Bone marrow (tissue), 2 donors: Measurements from ENCODE around the gene EYS.

Experiments
- DNase-seq, 2 donors: peaks; one replicate each; lab custom pipeline; 2025; lab: John Stamatoyannopoulos, UW

Gene EYS

GRCh38 chr6:64128301-64129024 is 1578.6 kb downstream of the EYS start:
- DNase-seq: no peak

GRCh38 chr6:64123761-64124633 is 1583.0 kb downstream of the EYS start:
- DNase-seq: no peak

GRCh38 chr6:64122712-64123375 is 1584.2 kb downstream of the EYS start:
- no peak for DNase-seq

- DNase-seq: no peak
Observed at GRCh38 chr6:64121011-64121565, 1585.9 kb downstream of the EYS start.

DNA sequence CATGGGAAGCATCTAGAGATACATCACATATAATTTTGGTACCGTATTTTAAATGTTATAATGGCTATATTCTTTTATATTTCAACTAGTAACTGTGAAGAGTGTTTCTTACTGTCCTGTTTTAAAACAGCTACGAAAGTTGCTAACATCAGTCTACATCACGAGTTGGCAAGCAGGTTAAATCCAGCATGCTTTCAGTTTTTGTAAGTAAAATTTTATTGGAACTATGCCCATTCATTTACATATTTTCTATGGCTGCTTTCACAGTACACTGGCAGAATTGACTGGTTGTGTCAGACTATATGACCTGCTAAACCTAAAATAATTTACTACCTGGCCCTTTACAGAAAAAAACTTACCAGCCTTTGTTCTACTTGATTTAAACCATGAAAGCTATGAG is 1593.3 kb downstream of the EYS start:
- DNase-seq: no peak

GRCh38 chr6:64104051-64104450 is 1603.0 kb downstream of the EYS start:
- no peak for DNase-seq

GRCh38 chr6:64103480-64103879 is 1603.5 kb downstream of the EYS start:
- no peak for DNase-seq

DNA sequence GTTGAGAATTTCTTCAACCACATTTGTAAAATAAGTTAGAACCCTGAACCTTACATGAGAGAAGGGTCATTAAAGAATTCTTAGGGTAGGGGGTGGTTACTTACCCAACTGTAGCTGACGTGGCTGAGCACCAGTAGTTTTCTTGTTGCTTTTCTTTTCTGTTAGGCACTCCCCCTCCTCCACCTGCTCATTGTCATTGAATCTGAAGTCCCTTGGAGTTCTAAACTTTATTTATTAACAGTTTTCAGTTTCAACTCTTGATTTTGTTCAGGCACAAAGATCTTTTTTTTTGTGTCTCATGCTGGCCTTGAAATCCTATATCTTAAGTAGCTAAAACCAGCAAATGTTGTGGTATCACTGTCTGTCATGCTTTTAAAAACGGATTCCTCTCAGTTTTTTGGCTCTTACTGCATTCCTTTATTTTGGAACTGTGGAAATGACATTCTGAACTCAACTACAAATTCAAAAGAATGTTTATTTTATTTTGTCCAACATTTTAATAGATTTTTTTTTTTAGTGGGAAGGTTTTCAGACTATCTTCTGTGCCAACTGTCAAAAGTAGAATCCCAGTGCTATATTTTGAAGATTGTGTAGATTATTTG is 1606.2 kb downstream of the EYS start:
- DNase-seq: no peak

GRCh38 chr6:64090352-64090751 is 1616.7 kb downstream of the EYS start:
- no peak for DNase-seq

GRCh38 chr6:64085126-64085525 is 1621.9 kb downstream of the EYS start:
- DNase-seq: no peak

DNA sequence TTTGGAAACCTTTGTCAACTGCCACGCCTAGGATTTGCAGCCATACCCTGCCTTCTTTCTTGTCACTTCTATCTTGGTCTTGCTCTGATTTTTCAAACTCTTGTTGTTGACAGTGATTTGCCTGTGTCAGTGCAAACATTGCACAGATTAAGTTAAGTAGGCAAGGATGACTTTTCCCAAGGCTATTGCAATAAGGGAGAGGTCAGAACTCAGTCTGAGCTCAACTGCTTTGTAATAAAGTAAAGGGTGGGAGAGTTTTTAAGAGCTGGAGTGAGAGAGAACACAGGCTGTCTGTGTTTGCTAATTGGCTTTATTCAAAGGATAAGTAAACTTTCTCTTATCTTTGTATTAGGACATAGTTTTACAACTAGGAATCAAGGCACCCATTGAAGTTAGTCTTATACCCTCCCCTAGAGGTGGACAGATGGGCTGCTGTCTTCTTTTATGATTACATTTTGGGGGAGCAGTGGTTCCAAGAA is 1622.8 kb downstream of the EYS start:
- no peak for DNase-seq

GRCh38 chr6:64083261-64083660 is 1623.8 kb downstream of the EYS start:
- no peak for DNase-seq

GRCh38 chr6:64081453-64081852 is 1625.6 kb downstream of the EYS start:
- no peak for DNase-seq

DNA sequence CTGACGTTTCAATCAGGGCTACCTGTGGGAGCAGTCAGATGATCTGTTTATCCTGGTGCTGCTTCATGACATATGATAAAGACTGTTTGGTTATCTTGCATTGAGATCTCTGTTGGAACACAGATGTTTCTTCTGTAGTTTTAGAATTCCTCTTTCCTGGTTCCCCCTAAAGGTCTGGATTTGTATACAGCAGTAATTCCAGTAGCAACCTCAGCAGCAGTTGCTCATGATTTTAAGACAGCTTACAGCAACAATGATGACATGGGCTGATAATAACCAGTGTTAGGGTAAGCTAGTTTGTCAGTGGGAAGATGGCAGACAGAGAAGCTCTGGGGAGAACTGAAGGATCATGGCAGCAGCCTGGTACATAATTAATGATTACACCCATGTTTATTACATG is 1632.0 kb downstream of the EYS start:
- DNase-seq: no peak

DNA sequence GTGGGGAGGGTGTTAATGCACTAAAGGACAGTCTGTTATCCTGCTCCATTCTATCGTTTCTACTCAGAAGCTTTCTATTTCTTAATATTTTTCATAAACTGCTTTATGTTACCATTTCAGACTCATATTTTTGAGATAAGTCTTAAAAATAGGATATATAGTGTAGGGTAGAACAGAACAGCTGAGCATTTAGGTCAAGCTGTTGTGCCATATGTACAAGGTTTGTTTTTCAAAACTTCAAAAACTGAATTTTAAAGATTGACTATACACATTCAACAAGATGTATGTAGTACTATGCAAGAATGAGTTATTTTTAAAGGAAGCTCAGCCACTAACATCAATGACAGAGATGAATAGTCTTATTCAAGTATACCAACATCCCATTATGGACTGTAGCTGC is 1634.3 kb downstream of the EYS start:
- no peak for DNase-seq

DNA sequence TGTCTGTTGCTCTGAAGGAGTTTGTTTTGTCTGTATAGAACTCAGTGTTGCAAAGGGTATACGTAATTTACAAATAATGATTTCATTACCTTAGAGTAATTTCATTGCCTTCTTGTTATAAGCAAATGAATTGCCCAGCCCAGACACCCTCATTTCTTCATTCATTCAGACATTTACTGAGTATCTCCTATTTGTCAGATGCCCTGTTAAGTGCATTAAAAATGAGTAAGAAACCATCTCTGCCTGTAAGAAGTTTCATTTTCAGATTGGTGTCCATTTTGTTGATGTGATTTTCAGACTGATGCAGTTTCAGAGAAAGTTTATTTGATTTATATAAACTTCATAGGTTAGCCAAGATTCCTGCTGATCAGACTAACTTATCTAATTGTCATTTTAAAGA is 1642.1 kb downstream of the EYS start:
- DNase-seq: no peak

GRCh38 chr6:64062960-64063683 is 1643.9 kb downstream of the EYS start:
- no peak for DNase-seq

DNA sequence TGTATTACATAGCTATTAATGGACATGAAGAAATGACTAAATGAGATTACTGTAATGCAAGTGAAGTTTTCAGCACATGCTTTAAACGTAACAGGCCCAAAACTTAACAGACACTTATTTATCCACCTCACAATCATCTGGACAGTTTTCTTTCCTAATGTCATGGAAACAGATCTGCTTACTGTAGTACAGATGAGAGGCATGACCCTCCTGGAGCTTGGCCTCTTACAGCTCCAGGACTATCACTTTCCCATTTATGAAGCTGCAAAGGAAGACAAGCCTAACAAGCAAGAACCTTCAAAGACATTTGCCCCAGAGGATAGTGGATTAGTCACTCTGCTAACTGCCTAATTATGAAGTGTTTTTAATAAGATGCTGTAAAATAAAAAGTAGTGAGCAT is 1652.2 kb downstream of the EYS start:
- no peak for DNase-seq

DNA sequence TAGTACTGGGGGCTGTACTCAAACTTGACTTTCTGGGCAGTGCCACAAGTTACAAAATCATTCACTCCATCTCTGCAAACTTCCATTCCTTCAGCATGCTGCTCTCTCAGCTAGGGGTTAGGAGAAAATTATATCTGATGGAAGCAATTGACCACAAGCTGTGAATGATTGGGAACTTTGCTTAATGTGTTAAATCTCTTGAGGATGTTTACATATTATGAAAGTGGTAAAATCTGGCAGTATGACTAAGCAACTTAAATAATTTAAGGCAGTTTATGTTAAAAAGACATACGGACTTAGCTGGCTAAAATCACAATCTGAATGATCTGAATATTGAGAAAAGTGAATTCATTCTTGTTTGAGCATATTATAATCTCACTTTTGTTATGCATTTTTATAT is 1656.4 kb downstream of the EYS start:
- no peak for DNase-seq

GRCh38 chr6:64049736-64050135 is 1657.3 kb downstream of the EYS start:
- DNase-seq: no peak

DNA sequence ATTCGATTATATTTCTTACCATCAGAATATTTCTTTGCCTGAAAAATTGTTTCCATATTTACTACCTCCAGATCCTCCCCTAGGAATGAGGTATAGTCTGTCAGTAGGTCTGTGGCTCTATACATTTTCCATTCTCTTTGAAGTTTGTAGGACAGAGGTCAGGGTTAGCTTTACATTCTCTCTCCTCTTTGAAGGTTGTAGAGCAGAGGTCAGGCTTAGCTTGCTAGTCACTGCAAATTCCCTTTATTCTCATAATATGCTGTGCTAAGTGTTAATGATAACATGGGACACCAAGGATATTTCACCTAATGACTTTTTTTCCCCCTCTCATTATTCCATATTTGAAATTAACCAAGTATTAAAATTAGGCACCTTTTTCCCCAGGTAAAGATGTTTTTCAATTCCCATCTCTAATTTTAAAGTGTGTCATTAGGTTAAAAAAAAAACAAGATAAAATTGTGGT is 1660.2 kb downstream of the EYS start:
- no peak for DNase-seq
